ENCODE measurements around the gene PDE7B. TPM values are rescaled to one million over a fixed set of nuclear protein-coding genes. Genes with fewer than 3 reads are reported as not detected.

PDE7B gene
- total and polyA plus RNA-seq, 4 donors, result 0.75 to 5.2 (median 1.3) TPM

DNA sequence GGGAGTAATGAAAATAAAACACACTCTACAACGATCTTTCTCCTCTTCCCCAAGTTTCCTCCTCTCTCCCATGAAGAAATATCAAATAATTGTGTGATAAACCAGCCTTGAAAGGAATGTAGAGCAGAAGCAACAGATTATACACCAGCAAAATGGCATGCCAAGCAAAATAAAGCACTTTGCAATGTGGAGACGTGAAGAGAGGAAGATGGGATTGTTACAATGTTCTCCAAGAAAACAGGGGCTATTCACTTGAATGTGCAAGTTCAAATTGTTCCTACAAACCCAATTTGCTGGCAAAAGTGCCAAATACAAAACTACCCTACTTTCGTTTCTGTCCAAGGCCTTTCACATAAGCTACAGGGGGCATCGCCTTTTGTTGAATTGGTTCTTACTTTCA is 185.1 kb downstream of the PDE7B start:
- TF ChIP-seq, protein P1, sequence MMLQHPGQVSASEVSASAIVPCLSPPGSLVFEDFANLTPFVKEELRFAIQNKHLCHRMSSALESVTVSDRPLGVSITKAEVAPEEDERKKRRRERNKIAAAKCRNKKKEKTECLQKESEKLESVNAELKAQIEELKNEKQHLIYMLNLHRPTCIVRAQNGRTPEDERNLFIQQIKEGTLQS (IDR thresholded peaks at IDR 0.05), result no peak
- TF ChIP-seq FOXA1 (IDR thresholded peaks at IDR 0.05), result no peak
- TF ChIP-seq HNF4A (conservative IDR thresholded peaks at IDR 0.05), result no peak
- no peak for TF ChIP-seq EGR1 (IDR thresholded peaks at IDR 0.05; ENCODE audit: low read depth in 2 of 2)
- TF ChIP-seq JUND (IDR thresholded peaks at IDR 0.05), result no peak
- no peak for TF ChIP-seq HNF4G (IDR thresholded peaks at IDR 0.05)
- TF ChIP-seq SP1 (IDR thresholded peaks at IDR 0.05), result no peak
- TF ChIP-seq, protein P2, sequence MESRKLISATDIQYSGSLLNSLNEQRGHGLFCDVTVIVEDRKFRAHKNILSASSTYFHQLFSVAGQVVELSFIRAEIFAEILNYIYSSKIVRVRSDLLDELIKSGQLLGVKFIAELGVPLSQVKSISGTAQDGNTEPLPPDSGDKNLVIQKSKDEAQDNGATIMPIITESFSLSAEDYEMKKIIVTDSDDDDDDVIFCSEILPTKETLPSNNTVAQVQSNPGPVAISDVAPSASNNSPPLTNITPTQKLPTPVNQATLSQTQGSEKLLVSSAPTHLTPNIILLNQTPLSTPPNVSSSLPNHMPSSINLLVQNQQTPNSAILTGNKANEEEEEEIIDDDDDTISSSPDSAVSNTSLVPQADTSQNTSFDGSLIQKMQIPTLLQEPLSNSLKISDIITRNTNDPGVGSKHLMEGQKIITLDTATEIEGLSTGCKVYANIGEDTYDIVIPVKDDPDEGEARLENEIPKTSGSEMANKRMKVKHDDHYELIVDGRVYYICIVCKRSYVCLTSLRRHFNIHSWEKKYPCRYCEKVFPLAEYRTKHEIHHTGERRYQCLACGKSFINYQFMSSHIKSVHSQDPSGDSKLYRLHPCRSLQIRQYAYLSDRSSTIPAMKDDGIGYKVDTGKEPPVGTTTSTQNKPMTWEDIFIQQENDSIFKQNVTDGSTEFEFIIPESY (IDR thresholded peaks at IDR 0.05), result no peak
- TF ChIP-seq REST (IDR thresholded peaks at IDR 0.05), result no peak
- TF ChIP-seq, protein P3, sequence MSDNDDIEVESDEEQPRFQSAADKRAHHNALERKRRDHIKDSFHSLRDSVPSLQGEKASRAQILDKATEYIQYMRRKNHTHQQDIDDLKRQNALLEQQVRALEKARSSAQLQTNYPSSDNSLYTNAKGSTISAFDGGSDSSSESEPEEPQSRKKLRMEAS (IDR thresholded peaks at IDR 0.05), result no peak
- TF ChIP-seq, protein P4, sequence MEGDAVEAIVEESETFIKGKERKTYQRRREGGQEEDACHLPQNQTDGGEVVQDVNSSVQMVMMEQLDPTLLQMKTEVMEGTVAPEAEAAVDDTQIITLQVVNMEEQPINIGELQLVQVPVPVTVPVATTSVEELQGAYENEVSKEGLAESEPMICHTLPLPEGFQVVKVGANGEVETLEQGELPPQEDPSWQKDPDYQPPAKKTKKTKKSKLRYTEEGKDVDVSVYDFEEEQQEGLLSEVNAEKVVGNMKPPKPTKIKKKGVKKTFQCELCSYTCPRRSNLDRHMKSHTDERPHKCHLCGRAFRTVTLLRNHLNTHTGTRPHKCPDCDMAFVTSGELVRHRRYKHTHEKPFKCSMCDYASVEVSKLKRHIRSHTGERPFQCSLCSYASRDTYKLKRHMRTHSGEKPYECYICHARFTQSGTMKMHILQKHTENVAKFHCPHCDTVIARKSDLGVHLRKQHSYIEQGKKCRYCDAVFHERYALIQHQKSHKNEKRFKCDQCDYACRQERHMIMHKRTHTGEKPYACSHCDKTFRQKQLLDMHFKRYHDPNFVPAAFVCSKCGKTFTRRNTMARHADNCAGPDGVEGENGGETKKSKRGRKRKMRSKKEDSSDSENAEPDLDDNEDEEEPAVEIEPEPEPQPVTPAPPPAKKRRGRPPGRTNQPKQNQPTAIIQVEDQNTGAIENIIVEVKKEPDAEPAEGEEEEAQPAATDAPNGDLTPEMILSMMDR (IDR thresholded peaks at IDR 0.05; ENCODE audit: low read depth, low read length, missing input control), result no peak
- TF ChIP-seq YY1 (IDR thresholded peaks at IDR 0.05), result no peak
- TF ChIP-seq TAF1 (conservative IDR thresholded peaks at IDR 0.05), result no peak
- no peak for TF ChIP-seq GABPA (IDR thresholded peaks at IDR 0.05 in 1 of 2, conservative IDR thresholded peaks at IDR 0.05 in 1 of 2)
- no peak for TF ChIP-seq RXRA (IDR thresholded peaks at IDR 0.05)
- TF ChIP-seq FOXA2 (IDR thresholded peaks at IDR 0.05), result no peak
- no peak for TF ChIP-seq RAD21 (IDR thresholded peaks at IDR 0.05)
- no peak for TF ChIP-seq NR2F2 (IDR thresholded peaks at IDR 0.05)
- 79% methylated on average over 4 of the region's 4 CpGs for WGBS
- Histone ChIP-seq H3K4me1 (ENCODE audit: control insufficient read depth in 4 of 4, insufficient read depth in 4 of 4, low read length in 3 of 4) (no peaks in the 10 kb centered on the region), H3K9ac (ENCODE audit: low read depth in 1 of 2, low read length in 2 of 2) (no peak overlapping the region), H3K27me3 (ENCODE audit: control insufficient read depth in 4 of 4, insufficient read depth in 4 of 4, low read length in 3 of 4) (no peaks in the 10 kb centered on the region), H3K36me3 (ENCODE audit: control insufficient read depth in 4 of 4, insufficient read depth in 3 of 4, low read depth in 1 of 4, low read length in 3 of 4) (no peaks in the 10 kb centered on the region), H3K9me3 (ENCODE audit: control insufficient read depth in 4 of 4, low read length in 3 of 4) (no peaks in the 10 kb centered on the region), H3K4me3 (ENCODE audit: low read depth in 1 of 3, low read length in 3 of 3) (no peak overlapping the region), H3K27ac (ENCODE audit: low read depth in 1 of 2, low read length in 2 of 2) (peak overlapping the region; percentile 1 to 75)
- no peak for DNase-seq (ENCODE audit: low spot score)
